Heart left ventricle (tissue), 13 donors: Measurements from ENCODE around the gene TAC4.

Experiments
- POLR2A ChIP-seq, 2 donors: fragments of 450-650 bp; IDR thresholded peaks; one replicate each; pipeline ENCODE4 v1.6.1; 2017; ENCODE audit warnings: antibody characterized with exemption in 2 of 2, mild to moderate bottlenecking in 2 of 2, moderate library complexity in 2 of 2
- TF ChIP-seq, protein P1 (sequence below), 12 donors: fragments of 200-600 bp; sonication (generic) in 4 of 12; IDR thresholded peaks; one replicate each; pipeline versions ENCODE4 v1.5.0 to v1.8.0; 2018 to 2022; ENCODE audit warnings: antibody characterized with exemption in 12 of 12, mild to moderate bottlenecking in 5 of 12
- donor health status: ischemic (EF 13 %, LVEDD 7.1; RV severe dilation, severe dysfunction).
- donor health status: DM: no; HTN: yes; CAD: no.
- donor health status: DM: no; HTN: no; CAD: no.
- donor health status: ischemic (EF 25% LVEDD 6.9; RV normal size, moderate dysfunction).
- donor health status: ischemic (EF 25% LVEDD 5.7; RV mildly dilated, moderate dysfunction).
- donor health status: ischemic (EF 35%, LVEDD 5.7; RV mildly dilated, moderate dysfunction).
- donor health status: nonischemic (EF 11% LVEDD 7.7; RV severe dilation, severe dysfunction).
- donor health status: DM: yes; HTN: yes; CAD: no.
- donor health status: PGD.
- donor health status: ischemic (EF 29% LVEDD 5.4; RV normal size, mild dysfunction).
- donor health status: nonischemic (EF 23%, LVEDD 6.1; RV moderate dilation, normal function).

- TF ChIP-seq, protein P1, sequence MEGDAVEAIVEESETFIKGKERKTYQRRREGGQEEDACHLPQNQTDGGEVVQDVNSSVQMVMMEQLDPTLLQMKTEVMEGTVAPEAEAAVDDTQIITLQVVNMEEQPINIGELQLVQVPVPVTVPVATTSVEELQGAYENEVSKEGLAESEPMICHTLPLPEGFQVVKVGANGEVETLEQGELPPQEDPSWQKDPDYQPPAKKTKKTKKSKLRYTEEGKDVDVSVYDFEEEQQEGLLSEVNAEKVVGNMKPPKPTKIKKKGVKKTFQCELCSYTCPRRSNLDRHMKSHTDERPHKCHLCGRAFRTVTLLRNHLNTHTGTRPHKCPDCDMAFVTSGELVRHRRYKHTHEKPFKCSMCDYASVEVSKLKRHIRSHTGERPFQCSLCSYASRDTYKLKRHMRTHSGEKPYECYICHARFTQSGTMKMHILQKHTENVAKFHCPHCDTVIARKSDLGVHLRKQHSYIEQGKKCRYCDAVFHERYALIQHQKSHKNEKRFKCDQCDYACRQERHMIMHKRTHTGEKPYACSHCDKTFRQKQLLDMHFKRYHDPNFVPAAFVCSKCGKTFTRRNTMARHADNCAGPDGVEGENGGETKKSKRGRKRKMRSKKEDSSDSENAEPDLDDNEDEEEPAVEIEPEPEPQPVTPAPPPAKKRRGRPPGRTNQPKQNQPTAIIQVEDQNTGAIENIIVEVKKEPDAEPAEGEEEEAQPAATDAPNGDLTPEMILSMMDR (IDR thresholded peaks at IDR 0.05), result no peak
- no peak for TF ChIP-seq POLR2A (IDR thresholded peaks at IDR 0.05)
These were observed 28.7 kb downstream of the TAC4 start for GRCh38 chr17:49819138-49819537.
